CD4-positive, alpha-beta memory T cell (primary cell): ENCODE measurements around the gene ZFP91. TPM values are rescaled to one million over a fixed set of nuclear protein-coding genes. Genes with fewer than 3 reads are reported as not detected.

ENCODE experiments used
- CTCF ChIA-PET: fragments of 350-600 bp; sonication (Branson Sonifier 250); formaldehyde crosslinking; loops from one replicate; lab custom pipeline; 2021; ENCODE audit warnings: inconsistent platforms; ENCODE audit not compliant: partially characterized antibody; lab: Charles Lee
- POLR2A ChIA-PET: fragments of 350-600 bp; sonication (Branson Sonifier 250); formaldehyde crosslinking; loops from one replicate; lab custom pipeline; 2021; ENCODE audit not compliant: partially characterized antibody; lab: Charles Lee
- DNase-seq, 5 donors: peaks; one replicate each; pipeline versions ENCODE4 v3.0.0 to v3.0.0-alpha.2; 2020 to 2022; ENCODE audit warnings: mixed read lengths in 1 of 5
- H3K27ac ChIP-seq: one replicate; pipeline ENCODE4 v1.7.0; 2013; ENCODE audit warnings: low read depth, low read length
- H3K27me3 ChIP-seq: 2 replicates; pipeline ENCODE4 v1.7.0; 2013; ENCODE audit warnings: mild to moderate bottlenecking, low read length, moderate library complexity; ENCODE audit not compliant: insufficient read depth
- H3K36me3 ChIP-seq: 2 replicates; pipeline ENCODE4 v1.7.0; 2013; ENCODE audit warnings: mild to moderate bottlenecking, low read length, moderate library complexity; ENCODE audit not compliant: insufficient read depth
- H3K4me1 ChIP-seq: 2 replicates; pipeline ENCODE4 v1.7.0; 2013; ENCODE audit warnings: mild to moderate bottlenecking, low read length, moderate library complexity; ENCODE audit not compliant: insufficient read depth
- H3K4me3 ChIP-seq, 2 donors: one replicate each; pipeline ENCODE4 v1.7.0; 2013; ENCODE audit warnings: low read length in 2 of 2, mild to moderate bottlenecking in 1 of 2
- H3K9me3 ChIP-seq, 2 donors: one replicate each; pipeline ENCODE4 v1.7.0; 2013; ENCODE audit warnings: low read length in 2 of 2, control low read depth in 1 of 2; ENCODE audit not compliant: control insufficient read depth in 1 of 2
- H3K27ac Mint-ChIP-seq, 7 donors: one replicate each; pipeline ENCODE4 v1.8.0; 2020 to 2021; ENCODE audit warnings: mixed read lengths in 7 of 7, mild to moderate bottlenecking in 6 of 7, inconsistent platforms in 3 of 7, moderate library complexity in 3 of 7
- H3K27me3 Mint-ChIP-seq, 2 donors: one replicate each; pipeline ENCODE4 v1.8.0; 2020 to 2021; ENCODE audit warnings: mixed read lengths in 2 of 2
- H3K36me3 Mint-ChIP-seq, 2 donors: one replicate each; pipeline ENCODE4 v1.8.0; 2020 to 2021; ENCODE audit warnings: mixed read lengths in 2 of 2, inconsistent platforms in 1 of 2, mild to moderate bottlenecking in 1 of 2
- H3K4me1 Mint-ChIP-seq, 4 donors: one replicate each; pipeline ENCODE4 v1.8.0; 2020 to 2021; ENCODE audit warnings: mixed read lengths in 4 of 4, mild to moderate bottlenecking in 1 of 4
- H3K4me3 Mint-ChIP-seq, 8 donors: one replicate each; pipeline ENCODE4 v1.8.0; 2020 to 2021; ENCODE audit warnings: mixed read lengths in 8 of 8, mild to moderate bottlenecking in 7 of 8, moderate library complexity in 6 of 8, inconsistent platforms in 3 of 8
- H3K9me3 Mint-ChIP-seq, 8 donors: one replicate each; pipeline ENCODE4 v1.8.0; 2020 to 2021; ENCODE audit warnings: mixed read lengths in 8 of 8, mild to moderate bottlenecking in 5 of 8, inconsistent platforms in 3 of 8, moderate library complexity in 1 of 8
- intact Hi-C: fragments of 100-400 bp; cut with micrococcal nuclease; formaldehyde crosslinking; loops from one replicate; pipeline ENCODE4 v1.15.1; 2023
- polyA plus RNA-seq, 2 donors: library from polyadenylated mRNA; unstranded; fragments of 300-500 nt; fragmentation: Illumina TruSeq; gene quantifications; one replicate each; pipeline ENCODE4 v1.2.3, GENCODE V29; 2021
- total RNA-seq, 2 experiments: library from RNA; stranded (reverse); gene quantifications; one replicate each; pipeline ENCODE4 v1.2.3, GENCODE V29; 2021

ZFP91 gene
- total and polyA plus RNA-seq, 4 experiments from 2014 or later = 3.8 to 38.4 (median 22.7) TPM

DNA sequence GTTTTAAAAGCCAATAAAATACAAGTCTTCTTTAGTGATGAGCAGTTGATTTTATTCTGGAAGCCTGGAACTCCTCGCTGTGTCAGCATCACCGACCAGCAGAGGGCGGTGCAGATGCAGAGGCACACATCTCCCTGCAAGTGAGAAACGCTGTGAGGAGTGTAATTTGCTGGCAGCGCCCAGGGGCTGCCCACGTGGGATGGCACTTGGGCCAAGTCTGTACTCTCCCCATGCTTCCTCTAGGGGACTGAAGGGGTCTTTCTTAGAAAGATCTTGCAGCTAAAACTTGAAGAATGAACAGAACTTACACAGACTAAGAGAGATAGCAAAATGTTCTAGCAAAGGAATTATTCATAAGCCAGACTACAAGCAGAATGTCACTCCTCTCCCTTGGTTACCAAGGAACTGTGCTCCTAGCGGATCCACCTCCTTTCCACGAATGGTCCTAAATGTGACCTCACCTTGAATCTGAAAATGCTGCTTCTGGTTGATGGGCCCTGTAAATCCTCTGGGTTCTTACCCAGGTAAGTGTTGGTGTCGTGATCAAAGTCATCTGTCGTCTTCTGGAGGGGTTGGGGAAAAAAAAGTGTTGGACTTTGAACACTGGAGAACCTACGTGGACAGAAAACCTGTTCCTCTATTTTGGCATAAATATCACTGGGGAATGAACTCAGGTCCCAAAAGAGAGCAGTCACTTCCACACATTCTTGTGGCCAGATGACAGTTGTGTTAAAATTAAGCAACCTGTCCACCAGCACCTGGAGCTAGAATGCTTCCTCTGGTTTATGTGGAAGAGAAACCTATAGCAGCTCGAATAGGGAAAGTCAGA, 75.4 kb downstream of the ZFP91 start:
- POLR2A ChIA-PET = no interaction called here

DNA sequence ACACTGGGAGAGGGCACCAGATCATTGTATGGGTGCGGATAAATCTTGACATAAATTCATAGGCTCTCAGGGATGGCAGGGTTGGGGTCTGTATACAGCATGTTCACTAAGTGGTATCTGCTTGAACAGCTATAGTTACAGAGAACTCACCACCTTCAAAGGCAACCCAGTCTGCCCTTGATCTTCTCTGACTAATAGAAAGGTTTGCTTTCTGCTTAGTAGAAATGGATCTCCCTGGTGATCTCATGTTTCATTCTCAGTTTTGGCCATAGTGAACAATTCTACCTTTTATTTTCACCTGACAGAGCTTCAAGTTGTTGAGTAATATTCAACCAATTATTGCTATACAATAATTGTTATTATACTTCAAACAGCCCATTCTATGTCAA, 76.0 kb downstream of the ZFP91 start:
- DNase-seq = no peak
- no peaks in the 10 kb centered on the region for H3K4me1 ChIP-seq
- H3K36me3 ChIP-seq = no peaks in the 10 kb centered on the region
- intact Hi-C loops = loop anchor here (1.0 to 10.0 kb wide), 5 partner anchors 20 to 503 kb away; no protein-coding TSS in a partner anchor
- Mint-ChIP-seq H3K27ac (no peak overlapping the region), H3K4me1 (peaks cover 0 to 2% (median under 1%) of the 10 kb centered on the region in 4 donors), H3K9me3 (no peaks in the 10 kb centered on the region), H3K4me3 (no peak overlapping the region), H3K36me3 (no peaks in the 10 kb centered on the region), H3K27me3 (peaks cover 0 to 5% of the 10 kb centered on the region in 2 donors)
- ChIA-PET CTCF (interaction anchor here (0.9 to 5.2 kb wide), 10 partner anchors 9 to 503 kb away, joined by 3 to 58 read pairs (median 10); no protein-coding TSS in a partner anchor), POLR2A (no interaction called here)
- H3K4me3 ChIP-seq = no peak overlapping the region
- no peaks in the 10 kb centered on the region for H3K9me3 ChIP-seq
- no peak overlapping the region for H3K27ac ChIP-seq
- no peaks in the 10 kb centered on the region for H3K27me3 ChIP-seq

More for the DNA sequence above, 75.4 kb downstream of the ZFP91 start:
- no peaks in the 10 kb centered on the region for H3K27me3 ChIP-seq
- H3K4me3 Mint-ChIP-seq = no peak overlapping the region
- no peaks in the 10 kb centered on the region for H3K9me3 ChIP-seq
- H3K4me1 Mint-ChIP-seq = peaks cover 0 to 2% (median under 1%) of the 10 kb centered on the region in 4 donors
- H3K9me3 Mint-ChIP-seq = no peaks in the 10 kb centered on the region
- no peaks in the 10 kb centered on the region for H3K4me1 ChIP-seq
- peaks cover 0 to 5% of the 10 kb centered on the region in 2 donors for H3K27me3 Mint-ChIP-seq
- intact Hi-C loops = loop anchor here (1.0 to 10.0 kb wide), 5 partner anchors 21 to 504 kb away; no protein-coding TSS in a partner anchor
- DNase-seq = peak; percentile 63 to 72 (median 66)
- H3K36me3 ChIP-seq = no peaks in the 10 kb centered on the region
- H3K27ac ChIP-seq = no peak overlapping the region
- no peaks in the 10 kb centered on the region for H3K36me3 Mint-ChIP-seq
- H3K4me3 ChIP-seq = no peak overlapping the region
- H3K27ac Mint-ChIP-seq = peak overlapping the region in 1 of 7 donors; percentile 11
- CTCF ChIA-PET = interaction anchor here (1.3 to 5.2 kb wide), 9 partner anchors 8 to 504 kb away, joined by 3 to 58 read pairs (median 10); no protein-coding TSS in a partner anchor

DNA sequence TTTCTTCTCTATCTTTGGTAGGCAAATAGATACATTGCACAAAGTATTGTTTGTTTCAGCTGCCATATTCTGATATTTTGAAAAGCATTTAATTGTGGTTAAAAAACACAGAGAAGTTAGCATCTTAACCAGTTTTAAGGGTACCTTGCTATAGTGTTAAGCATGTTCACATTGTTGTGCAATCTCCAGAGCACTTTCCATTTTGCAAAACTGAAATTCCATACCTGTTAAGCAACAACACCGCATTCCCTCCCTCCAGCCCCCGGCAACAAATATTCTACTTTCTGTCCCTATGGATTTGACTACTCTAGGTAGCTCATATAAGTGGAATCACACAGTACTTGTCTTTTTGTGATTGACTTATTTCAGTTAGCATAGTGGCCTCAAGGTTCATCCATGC, 77.5 kb downstream of the ZFP91 start:
- H3K4me3 ChIP-seq = no peak overlapping the region
- Mint-ChIP-seq H3K27me3 (peaks cover 0 to 2% of the 10 kb centered on the region in 2 donors), H3K9me3 (no peaks in the 10 kb centered on the region), H3K4me3 (no peak overlapping the region), H3K4me1 (peaks cover 0 to 2% (median under 1%) of the 10 kb centered on the region in 4 donors), H3K36me3 (no peaks in the 10 kb centered on the region), H3K27ac (no peak overlapping the region)
- H3K27ac ChIP-seq = no peak overlapping the region
- POLR2A ChIA-PET = no interaction called here
- CTCF ChIA-PET = interaction anchor here (1.3 to 5.2 kb wide), 3 partner anchors 18 to 502 kb away, joined by 4 to 58 read pairs (median 13); no protein-coding TSS in a partner anchor
- no peaks in the 10 kb centered on the region for H3K36me3 ChIP-seq
- H3K9me3 ChIP-seq = no peaks in the 10 kb centered on the region
- intact Hi-C loops = loop anchor here (10.0 kb wide), 1 partner anchor 268 kb away; no protein-coding TSS in a partner anchor
- no peaks in the 10 kb centered on the region for H3K27me3 ChIP-seq
- H3K4me1 ChIP-seq = no peaks in the 10 kb centered on the region
- no peak for DNase-seq

DNA sequence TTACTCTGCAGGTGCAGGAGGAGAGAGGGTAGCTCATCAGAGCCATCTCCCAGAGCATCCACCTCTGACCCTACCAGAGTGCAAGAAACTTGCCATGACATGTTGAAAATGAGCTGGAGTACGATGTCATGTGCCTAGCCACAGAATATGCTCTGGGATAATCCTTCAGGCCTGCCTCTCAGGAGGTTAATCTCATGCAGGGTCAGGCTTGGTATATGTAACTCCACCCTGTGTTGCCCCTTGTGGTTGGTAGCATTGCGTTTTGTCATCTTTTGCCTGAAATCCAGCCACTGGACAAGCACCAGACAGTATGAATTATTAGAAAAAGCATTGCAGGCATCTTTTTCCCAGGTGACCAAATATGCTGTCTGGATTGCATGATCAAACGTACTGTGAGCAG, 79.8 kb downstream of the ZFP91 start:
- Mint-ChIP-seq H3K27me3 (peaks cover under 1 to 11% of the 10 kb centered on the region in 2 donors), H3K4me3 (no peak overlapping the region), H3K27ac (no peak overlapping the region), H3K9me3 (no peaks in the 10 kb centered on the region), H3K4me1 (peaks cover 0 to 2% (median under 1%) of the 10 kb centered on the region in 4 donors), H3K36me3 (no peaks in the 10 kb centered on the region)
- ChIA-PET CTCF (interaction anchor here (0.9 to 1.7 kb wide), 3 partner anchors 18 to 62 kb away, joined by 3 to 4 read pairs (median 3); no protein-coding TSS in a partner anchor), POLR2A (no interaction called here)
- H3K36me3 ChIP-seq = no peaks in the 10 kb centered on the region
- no peaks in the 10 kb centered on the region for H3K9me3 ChIP-seq
- intact Hi-C loops = loop anchor here (10.0 kb wide), 1 partner anchor 266 kb away; no protein-coding TSS in a partner anchor
- H3K27me3 ChIP-seq = no peaks in the 10 kb centered on the region
- H3K27ac ChIP-seq = no peak overlapping the region
- no peak overlapping the region for H3K4me3 ChIP-seq
- DNase-seq = no peak
- H3K4me1 ChIP-seq = no peaks in the 10 kb centered on the region

DNA sequence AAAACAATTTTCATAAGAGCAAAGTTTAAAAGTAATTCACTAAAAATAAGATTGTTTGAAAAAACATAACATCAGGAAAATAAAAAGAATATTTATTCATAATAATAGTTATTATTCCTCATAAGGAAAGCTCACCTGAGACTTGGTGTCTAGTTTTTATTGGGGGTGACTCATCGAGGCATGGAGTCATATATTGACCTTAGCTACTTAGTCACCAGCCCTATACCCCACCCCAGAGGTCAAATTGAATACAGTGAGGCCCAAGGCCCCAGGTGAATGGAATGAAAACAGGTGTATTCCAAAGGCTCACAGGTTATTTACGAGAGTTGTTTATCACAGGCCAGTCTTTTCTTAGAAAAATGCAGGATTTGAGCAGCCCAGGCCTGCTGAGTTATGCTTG, 80.5 kb downstream of the ZFP91 start:
- Histone ChIP-seq H3K36me3 (no peaks in the 10 kb centered on the region), H3K4me1 (no peaks in the 10 kb centered on the region), H3K4me3 (no peak overlapping the region), H3K9me3 (no peaks in the 10 kb centered on the region), H3K27ac (no peak overlapping the region), H3K27me3 (no peaks in the 10 kb centered on the region)
- DNase-seq = no peak
- Mint-ChIP-seq H3K27me3 (peaks cover 5 to 19% of the 10 kb centered on the region in 2 donors), H3K4me3 (no peak overlapping the region), H3K4me1 (no peaks in the 10 kb centered on the region), H3K36me3 (no peaks in the 10 kb centered on the region), H3K27ac (no peak overlapping the region), H3K9me3 (no peaks in the 10 kb centered on the region)
- ChIA-PET CTCF (interaction anchor here (1.7 kb wide), 1 partner anchor 61 kb away, joined by 3 read pairs; no protein-coding TSS in a partner anchor), POLR2A (no interaction called here)
- intact Hi-C loops = loop anchor here (10.0 kb wide), 1 partner anchor 265 kb away; no protein-coding TSS in a partner anchor

DNA sequence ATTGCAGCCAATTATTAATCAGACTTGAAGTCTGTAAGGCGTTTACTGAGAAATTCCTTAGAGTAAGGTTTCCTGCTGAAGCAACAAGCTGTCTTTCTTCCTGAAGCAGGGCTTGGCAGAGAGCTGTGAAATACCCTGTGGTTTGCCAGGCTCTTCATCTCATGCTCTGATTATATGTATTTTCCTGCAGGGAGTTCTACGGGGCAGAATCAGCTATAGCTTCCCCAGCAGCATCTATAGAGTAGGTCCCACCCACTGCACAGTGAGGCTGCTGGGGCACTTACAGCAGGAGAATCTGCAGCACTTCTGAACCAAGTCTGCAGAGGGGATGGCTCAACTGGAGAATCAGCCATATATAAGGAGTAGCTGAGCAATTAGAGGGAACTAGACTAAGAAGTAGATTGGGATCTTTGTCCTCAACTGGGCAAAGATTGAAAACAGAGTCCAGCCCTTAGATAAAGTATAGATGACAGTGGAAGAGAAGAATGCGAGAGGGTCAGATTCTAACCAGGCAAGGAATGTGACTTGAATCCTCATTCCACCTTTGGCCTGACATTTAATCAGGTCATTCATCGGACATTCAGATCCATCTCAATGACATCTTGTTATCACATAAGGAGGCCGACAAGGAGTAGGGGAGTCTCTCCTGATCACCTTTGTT, 81.2 kb downstream of the ZFP91 start:
- Mint-ChIP-seq H3K36me3 (no peaks in the 10 kb centered on the region), H3K9me3 (no peaks in the 10 kb centered on the region), H3K27ac (no peak overlapping the region), H3K4me1 (no peaks in the 10 kb centered on the region), H3K27me3 (peaks cover 7 to 22% of the 10 kb centered on the region in 2 donors), H3K4me3 (no peak overlapping the region)
- CTCF ChIA-PET = no interaction called here
- Histone ChIP-seq H3K36me3 (no peaks in the 10 kb centered on the region), H3K4me3 (no peak overlapping the region), H3K4me1 (no peaks in the 10 kb centered on the region), H3K27ac (no peak overlapping the region), H3K27me3 (no peaks in the 10 kb centered on the region), H3K9me3 (no peaks in the 10 kb centered on the region)
- POLR2A ChIA-PET = no interaction called here
- no peak for DNase-seq
- intact Hi-C loops = loop anchor here (10.0 kb wide), 1 partner anchor 265 kb away; no protein-coding TSS in a partner anchor
